HEK293 (cell line): ENCODE results near the gene EPS8L3.

ENCODE experiments used
- KLF16 ChIP-seq: fragments of 450-650 bp; formaldehyde crosslinking; IDR thresholded peaks from 2 replicates; pipeline ENCODE4 v1.5.1; 2017; ENCODE audit warnings: missing biosample characterization, missing genetic modification characterization
- KLF9 ChIP-seq: fragments of 450-650 bp; formaldehyde crosslinking; IDR thresholded peaks from 2 replicates; pipeline ENCODE4 v1.5.1; 2016; ENCODE audit warnings: missing biosample characterization, missing genetic modification characterization, low read depth
- ZNF221 ChIP-seq: fragments of 450-650 bp; formaldehyde crosslinking; IDR thresholded peaks from 2 replicates; pipeline ENCODE4 v1.5.1; 2017; ENCODE audit warnings: missing biosample characterization, missing genetic modification characterization, borderline replicate concordance
- ZNF529 ChIP-seq: fragments of 450-650 bp; formaldehyde crosslinking; IDR thresholded peaks from 2 replicates; pipeline ENCODE4 v1.5.1; 2017; ENCODE audit warnings: missing genetic modification characterization, missing biosample characterization; ENCODE audit not compliant: insufficient replicate concordance
- ZNF791 ChIP-seq: fragments of 450-650 bp; formaldehyde crosslinking; IDR thresholded peaks from 2 replicates; pipeline ENCODE4 v1.5.1; 2016; ENCODE audit warnings: missing biosample characterization, missing genetic modification characterization
- TF ChIP-seq, protein P1 (sequence below): fragments of 450-650 bp; formaldehyde crosslinking; IDR thresholded peaks from 2 replicates; pipeline ENCODE4 v1.5.1; 2017; ENCODE audit warnings: missing biosample characterization, missing genetic modification characterization
- TF ChIP-seq, protein P2 (sequence below): fragments of 450-650 bp; formaldehyde crosslinking; IDR thresholded peaks from 2 replicates; pipeline ENCODE4 v1.5.1; 2016; ENCODE audit warnings: missing biosample characterization, missing genetic modification characterization

DNA sequence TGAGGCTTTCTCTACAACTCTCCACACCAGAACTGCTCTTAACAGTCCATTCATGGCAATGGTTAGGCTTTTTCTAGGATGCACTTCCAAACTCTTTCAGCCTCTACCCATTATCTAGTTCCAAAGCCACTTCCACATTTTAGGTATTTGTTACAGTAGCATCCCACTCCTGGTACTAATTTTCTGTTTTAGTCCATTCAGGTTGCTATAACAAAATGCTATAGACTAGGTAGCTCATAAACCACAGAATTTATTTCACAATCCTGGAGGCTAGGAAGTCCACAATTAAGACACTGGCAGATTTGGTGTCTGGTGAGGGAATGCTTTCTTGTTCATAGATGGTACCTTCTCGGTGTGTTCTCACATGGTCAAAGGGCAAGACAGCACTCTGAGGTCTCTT, 17.3 kb upstream of the EPS8L3 start:
- TF ChIP-seq ZNF529 = no peak
- TF ChIP-seq KLF16 = no peak
- TF ChIP-seq KLF9 = no peak
- TF ChIP-seq, protein P1, sequence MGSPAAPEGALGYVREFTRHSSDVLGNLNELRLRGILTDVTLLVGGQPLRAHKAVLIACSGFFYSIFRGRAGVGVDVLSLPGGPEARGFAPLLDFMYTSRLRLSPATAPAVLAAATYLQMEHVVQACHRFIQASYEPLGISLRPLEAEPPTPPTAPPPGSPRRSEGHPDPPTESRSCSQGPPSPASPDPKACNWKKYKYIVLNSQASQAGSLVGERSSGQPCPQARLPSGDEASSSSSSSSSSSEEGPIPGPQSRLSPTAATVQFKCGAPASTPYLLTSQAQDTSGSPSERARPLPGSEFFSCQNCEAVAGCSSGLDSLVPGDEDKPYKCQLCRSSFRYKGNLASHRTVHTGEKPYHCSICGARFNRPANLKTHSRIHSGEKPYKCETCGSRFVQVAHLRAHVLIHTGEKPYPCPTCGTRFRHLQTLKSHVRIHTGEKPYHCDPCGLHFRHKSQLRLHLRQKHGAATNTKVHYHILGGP (tag by site-specific recombination) = no peak
- TF ChIP-seq, protein P2, sequence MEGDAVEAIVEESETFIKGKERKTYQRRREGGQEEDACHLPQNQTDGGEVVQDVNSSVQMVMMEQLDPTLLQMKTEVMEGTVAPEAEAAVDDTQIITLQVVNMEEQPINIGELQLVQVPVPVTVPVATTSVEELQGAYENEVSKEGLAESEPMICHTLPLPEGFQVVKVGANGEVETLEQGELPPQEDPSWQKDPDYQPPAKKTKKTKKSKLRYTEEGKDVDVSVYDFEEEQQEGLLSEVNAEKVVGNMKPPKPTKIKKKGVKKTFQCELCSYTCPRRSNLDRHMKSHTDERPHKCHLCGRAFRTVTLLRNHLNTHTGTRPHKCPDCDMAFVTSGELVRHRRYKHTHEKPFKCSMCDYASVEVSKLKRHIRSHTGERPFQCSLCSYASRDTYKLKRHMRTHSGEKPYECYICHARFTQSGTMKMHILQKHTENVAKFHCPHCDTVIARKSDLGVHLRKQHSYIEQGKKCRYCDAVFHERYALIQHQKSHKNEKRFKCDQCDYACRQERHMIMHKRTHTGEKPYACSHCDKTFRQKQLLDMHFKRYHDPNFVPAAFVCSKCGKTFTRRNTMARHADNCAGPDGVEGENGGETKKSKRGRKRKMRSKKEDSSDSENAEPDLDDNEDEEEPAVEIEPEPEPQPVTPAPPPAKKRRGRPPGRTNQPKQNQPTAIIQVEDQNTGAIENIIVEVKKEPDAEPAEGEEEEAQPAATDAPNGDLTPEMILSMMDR (tag by site-specific recombination) = no peak
- no peak for TF ChIP-seq ZNF221 (tag by site-specific recombination)
- no peak for TF ChIP-seq ZNF791 (tag by site-specific recombination)
